SHP77 (cell line): ENCODE results near the gene MIB2.
"Not testable (repeated sequence)": the region's sequence is repeated elsewhere in the genome, so short reads cannot be mapped to it uniquely, and the experiment has no call there.

Experiments used
- DNase-seq, 2 experiments: peaks; one replicate each; lab custom pipeline; 2025; lab: John Stamatoyannopoulos, UW

The MIB2 gene

GRCh38 chr1:1658583-1659549 lies 43.6 kb downstream of the MIB2 start, which contains the start of gene CDK11B:
Gene CDK11B, minus strand, starts transcription at chr1:1659004. Its CDS starts 1,519 bp downstream, at chr1:1657485.
- DNase-seq = peak; percentile 79 to 85

GRCh38 chr1:1662392-1662791 lies 47.1 kb downstream of the MIB2 start:
- DNase-seq = not testable (repeated sequence)

GRCh38 chr1:1662830-1663560 lies 47.7 kb downstream of the MIB2 start:
- DNase-seq = not testable (repeated sequence)

- not testable (repeated sequence) for DNase-seq
Observed at GRCh38 chr1:1664318-1664717, 49.0 kb downstream of the MIB2 start.

GRCh38 chr1:1664941-1665814 lies 49.9 kb downstream of the MIB2 start:
- DNase-seq = no peak

GRCh38 chr1:1665815-1666251 lies 50.5 kb downstream of the MIB2 start:
- peak in 1 of 2 experiments; percentile 5 for DNase-seq

- no peak for DNase-seq
Observed at GRCh38 chr1:1666526-1666925, 51.2 kb downstream of the MIB2 start.

- DNase-seq = no peak
Observed at GRCh38 chr1:1669468-1670440, 54.5 kb downstream of the MIB2 start.

GRCh38 chr1:1670866-1671265 lies 55.6 kb downstream of the MIB2 start:
- DNase-seq = no peak

GRCh38 chr1:1671365-1672119 lies 56.2 kb downstream of the MIB2 start:
- DNase-seq = no peak

GRCh38 chr1:1672181-1672965 lies 57.1 kb downstream of the MIB2 start:
- DNase-seq = no peak

GRCh38 chr1:1674806-1675205 lies 59.5 kb downstream of the MIB2 start:
- DNase-seq = not testable (repeated sequence)

- not testable (repeated sequence) for DNase-seq
Observed at GRCh38 chr1:1675218-1675617, 59.9 kb downstream of the MIB2 start.

- not testable (repeated sequence) for DNase-seq
Observed at GRCh38 chr1:1676087-1676486, 60.8 kb downstream of the MIB2 start.

- no peak for DNase-seq
Observed at GRCh38 chr1:1677718-1678580, 62.6 kb downstream of the MIB2 start.

GRCh38 chr1:1678581-1679380 lies 63.5 kb downstream of the MIB2 start:
- no peak for DNase-seq
